KMS-11 (cell line): ENCODE results near the gene GFPT1.

Experiments
- H2AFZ ChIP-seq: fragments of 200-600 bp; sonication (generic); 2 replicates; pipeline ENCODE4 v1.6.1; 2016; ENCODE audit warnings: antibody characterized with exemption, mixed run types, low read depth
- H3K27ac ChIP-seq: fragments of 200-600 bp; sonication (generic); 2 replicates; pipeline ENCODE4 v1.6.1; 2016; ENCODE audit warnings: mild to moderate bottlenecking, mixed run types
- H3K27me3 ChIP-seq: fragments of 200-600 bp; sonication (generic); 2 replicates; pipeline ENCODE4 v1.6.1; 2017; ENCODE audit warnings: mild to moderate bottlenecking, low read depth, mixed run types, moderate library complexity; ENCODE audit not compliant: insufficient read depth
- H3K36me3 ChIP-seq: fragments of 200-600 bp; sonication (generic); 2 replicates; pipeline ENCODE4 v1.6.1; 2017; ENCODE audit warnings: mild to moderate bottlenecking, mixed run types; ENCODE audit not compliant: insufficient read depth
- H3K4me1 ChIP-seq: fragments of 200-600 bp; sonication (generic); 2 replicates; pipeline ENCODE4 v1.6.1; 2016; ENCODE audit warnings: mild to moderate bottlenecking, low read depth, mixed run types; ENCODE audit not compliant: poor library complexity, severe bottlenecking
- H3K4me2 ChIP-seq: fragments of 200-600 bp; sonication (generic); 2 replicates; pipeline ENCODE4 v1.7.0; 2016; ENCODE audit warnings: mild to moderate bottlenecking, mixed run types
- H3K4me3 ChIP-seq: fragments of 200-600 bp; sonication (generic); IDR thresholded peaks from 2 replicates; pipeline ENCODE4 v1.6.1; 2017; ENCODE audit warnings: low read depth, low read length, mixed read lengths; ENCODE audit not compliant: insufficient read depth
- H3K79me2 ChIP-seq: fragments of 200-600 bp; sonication (generic); 2 replicates; pipeline ENCODE4 v1.6.1; 2016; ENCODE audit warnings: low read depth, mixed run types; ENCODE audit not compliant: insufficient read depth
- H3K9ac ChIP-seq: fragments of 200-600 bp; sonication (generic); 2 replicates; pipeline ENCODE4 v1.6.1; 2016; ENCODE audit warnings: mild to moderate bottlenecking, mixed run types
- H4K20me1 ChIP-seq: fragments of 200-600 bp; sonication (generic); 2 replicates; pipeline ENCODE4 v1.6.1; 2016; ENCODE audit warnings: mild to moderate bottlenecking, mixed run types; ENCODE audit not compliant: insufficient read depth
- TF ChIP-seq, protein P1 (sequence below): fragments of 200-600 bp; sonication (generic); conservative IDR thresholded peaks from 2 replicates; pipeline ENCODE4 v1.6.1; 2017; ENCODE audit warnings: low read depth, mild to moderate bottlenecking, antibody characterized with exemption, low read length, moderate library complexity, mixed read lengths

The GFPT1 gene

DNA sequence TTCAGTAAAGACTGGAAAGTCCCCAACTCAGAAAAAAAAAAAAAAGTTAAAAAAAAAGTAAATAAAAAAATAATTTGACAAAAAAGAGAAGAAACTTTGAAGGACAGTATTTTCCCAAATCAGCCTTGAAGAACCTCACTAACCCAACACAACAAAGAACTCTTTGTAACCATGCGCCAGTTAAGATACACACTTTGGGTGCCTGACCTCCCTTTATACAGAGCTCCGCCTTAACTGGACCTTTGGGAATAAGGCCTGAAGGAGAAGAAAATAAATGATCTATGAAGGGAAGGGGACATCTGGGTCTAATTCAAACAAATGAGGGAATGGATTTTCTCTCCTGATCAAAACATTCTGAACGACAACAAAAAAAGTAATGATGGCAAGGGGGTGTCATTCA is 2.2 kb upstream of the GFPT1 start:
- no peaks in the 10 kb centered on the region for H3K36me3 ChIP-seq
- peaks cover 26% of the 10 kb centered on the region for H3K79me2 ChIP-seq
- no peak overlapping the region for H3K27ac ChIP-seq
- peaks cover 29% of the 10 kb centered on the region for H3K4me1 ChIP-seq
- H3K4me2 ChIP-seq: no peak overlapping the region
- no peak overlapping the region for H2AFZ ChIP-seq
- no peaks in the 10 kb centered on the region for H4K20me1 ChIP-seq
- H3K4me3 ChIP-seq: no peak overlapping the region
- no peak overlapping the region for H3K9ac ChIP-seq
- TF ChIP-seq, protein P1, sequence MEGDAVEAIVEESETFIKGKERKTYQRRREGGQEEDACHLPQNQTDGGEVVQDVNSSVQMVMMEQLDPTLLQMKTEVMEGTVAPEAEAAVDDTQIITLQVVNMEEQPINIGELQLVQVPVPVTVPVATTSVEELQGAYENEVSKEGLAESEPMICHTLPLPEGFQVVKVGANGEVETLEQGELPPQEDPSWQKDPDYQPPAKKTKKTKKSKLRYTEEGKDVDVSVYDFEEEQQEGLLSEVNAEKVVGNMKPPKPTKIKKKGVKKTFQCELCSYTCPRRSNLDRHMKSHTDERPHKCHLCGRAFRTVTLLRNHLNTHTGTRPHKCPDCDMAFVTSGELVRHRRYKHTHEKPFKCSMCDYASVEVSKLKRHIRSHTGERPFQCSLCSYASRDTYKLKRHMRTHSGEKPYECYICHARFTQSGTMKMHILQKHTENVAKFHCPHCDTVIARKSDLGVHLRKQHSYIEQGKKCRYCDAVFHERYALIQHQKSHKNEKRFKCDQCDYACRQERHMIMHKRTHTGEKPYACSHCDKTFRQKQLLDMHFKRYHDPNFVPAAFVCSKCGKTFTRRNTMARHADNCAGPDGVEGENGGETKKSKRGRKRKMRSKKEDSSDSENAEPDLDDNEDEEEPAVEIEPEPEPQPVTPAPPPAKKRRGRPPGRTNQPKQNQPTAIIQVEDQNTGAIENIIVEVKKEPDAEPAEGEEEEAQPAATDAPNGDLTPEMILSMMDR: no peak
- no peaks in the 10 kb centered on the region for H3K27me3 ChIP-seq

DNA sequence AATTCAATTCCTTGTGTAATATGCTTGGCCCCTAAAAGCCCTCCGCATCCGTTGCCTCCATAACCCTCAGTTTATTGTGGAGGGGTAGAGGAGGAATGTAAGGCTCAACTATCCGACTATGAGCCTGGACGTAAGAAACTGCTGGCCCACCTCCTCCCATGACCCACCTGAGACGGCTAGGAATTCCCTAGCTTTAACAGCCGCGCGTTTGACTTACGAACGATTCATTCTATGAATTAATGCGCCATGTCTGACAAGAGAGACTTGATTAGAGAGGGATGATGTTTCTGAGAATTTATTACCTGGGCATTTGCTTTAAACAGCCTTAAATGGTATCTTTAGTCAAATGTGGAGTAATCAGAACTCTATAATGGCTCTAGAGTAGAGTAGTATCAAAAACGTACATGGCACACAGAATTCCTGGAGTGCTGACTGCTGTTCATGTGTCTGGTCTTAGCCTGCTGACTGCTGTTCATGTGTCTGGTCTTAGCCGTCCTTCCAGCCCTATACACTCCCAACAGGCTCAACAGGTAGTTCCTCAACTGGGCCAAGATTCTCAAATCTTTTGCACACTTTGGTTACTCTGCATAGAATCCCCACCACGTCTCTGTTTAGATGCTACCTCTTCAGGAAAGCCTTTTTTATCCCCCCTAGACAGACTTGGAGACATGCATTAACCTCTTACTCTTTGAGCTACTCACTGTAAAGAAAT is 899 bp upstream of the GFPT1 start:
- peaks cover 42% of the 10 kb centered on the region for H3K4me1 ChIP-seq
- H2AFZ ChIP-seq: peak overlapping the region; percentile 97
- H4K20me1 ChIP-seq: no peaks in the 10 kb centered on the region
- H3K27me3 ChIP-seq: no peaks in the 10 kb centered on the region
- TF ChIP-seq, protein P1: no peak
- no peaks in the 10 kb centered on the region for H3K36me3 ChIP-seq
- peak overlapping the region; percentile 85 for H3K9ac ChIP-seq
- H3K27ac ChIP-seq: 0 out of 2 replicates have a peak overlapping the region, but pooled peaks have one; percentile 35
- H3K4me2 ChIP-seq: peak overlapping the region; percentile 85
- no peak overlapping the region for H3K4me3 ChIP-seq
- peaks cover 39% of the 10 kb centered on the region for H3K79me2 ChIP-seq

DNA sequence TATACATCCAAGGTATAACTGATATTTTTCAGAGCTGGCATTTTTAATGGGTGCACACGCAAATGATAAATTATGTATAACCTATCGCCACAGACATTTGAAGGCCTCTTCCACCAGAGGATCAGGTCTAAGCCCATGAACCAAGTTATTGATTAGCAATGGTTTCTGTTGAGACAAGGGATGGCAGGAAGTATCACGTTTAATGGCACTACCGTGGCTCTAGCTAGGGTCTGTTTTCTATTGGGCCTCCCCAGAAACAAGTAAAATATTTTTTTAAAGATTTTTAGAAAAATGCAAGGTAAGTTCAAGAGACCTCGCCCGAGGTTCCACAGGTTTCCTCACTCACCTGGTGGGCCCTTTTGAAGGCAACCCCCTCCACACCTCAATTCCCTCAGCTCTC is 667 bp downstream of the GFPT1 start:
- peaks cover 54% of the 10 kb centered on the region for H3K79me2 ChIP-seq
- peak overlapping the region; percentile 27; the same call in 1 of the 2 replicates for H3K27ac ChIP-seq
- H4K20me1 ChIP-seq: no peaks in the 10 kb centered on the region
- peak overlapping the region; percentile 97; the same call in 1 of the 2 replicates for H2AFZ ChIP-seq
- TF ChIP-seq, protein P1: no peak
- H3K4me3 ChIP-seq: peak overlapping the region; percentile 67
- H3K36me3 ChIP-seq: no peaks in the 10 kb centered on the region
- peaks cover 58% of the 10 kb centered on the region for H3K4me1 ChIP-seq
- peak overlapping the region; percentile 85; the same call in 1 of the 2 replicates for H3K9ac ChIP-seq
- H3K27me3 ChIP-seq: no peaks in the 10 kb centered on the region
- H3K4me2 ChIP-seq: peak overlapping the region; percentile 84

DNA sequence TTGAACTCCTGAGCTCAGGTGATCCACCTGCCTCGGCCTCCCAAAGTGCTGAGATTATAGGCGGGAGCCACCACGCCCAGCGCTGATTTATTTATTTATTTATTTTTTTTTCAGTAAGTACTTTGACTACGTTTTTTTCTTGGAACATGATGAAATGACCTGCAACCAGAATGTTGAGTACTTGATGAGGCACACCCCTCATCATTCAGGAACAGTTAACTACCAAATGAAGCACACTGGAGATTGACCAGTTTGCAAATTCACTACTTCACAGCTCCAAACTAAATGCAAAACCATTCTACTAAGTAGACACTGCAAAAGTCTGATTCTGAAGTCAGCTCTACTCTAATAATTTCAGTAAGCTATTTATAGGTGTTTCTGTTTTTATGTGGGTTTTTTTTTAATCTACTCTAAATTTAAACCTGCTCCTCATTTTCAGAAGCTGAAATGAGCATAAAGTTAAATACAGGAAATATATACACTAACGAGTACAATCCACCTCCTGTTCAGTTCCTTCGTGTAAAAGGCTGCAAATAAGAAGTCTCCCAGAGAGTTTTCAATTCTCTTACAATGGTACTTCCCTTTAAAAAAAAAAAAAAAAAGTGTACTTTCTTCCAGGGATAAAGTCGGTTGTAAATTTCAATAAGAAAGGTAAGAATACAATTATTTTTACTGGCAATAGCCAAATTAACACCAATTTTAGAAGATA is 1.4 kb downstream of the GFPT1 start:
- Histone ChIP-seq H3K79me2 (peaks cover 62% of the 10 kb centered on the region), H3K36me3 (no peaks in the 10 kb centered on the region), H3K27me3 (no peaks in the 10 kb centered on the region), H3K27ac (no peak overlapping the region; the same call in 1 of the 2 replicates), H3K4me1 (peaks cover 65% of the 10 kb centered on the region), H2AFZ (no peak overlapping the region), H3K4me3 (no peak overlapping the region), H3K4me2 (peak overlapping the region; percentile 84), H3K9ac (peak overlapping the region; percentile 85; the same call in 1 of the 2 replicates), H4K20me1 (no peaks in the 10 kb centered on the region)
- TF ChIP-seq, protein P1: no peak
